Hematopoietic multipotent progenitor cell treated with erythropoietin and hydrocortisone succinate and interleukin-3 and kit ligand, for 6 days (in vitro differentiated cells): ENCODE results near the gene SLCO3A1.

Experiments used
- DNase-seq: peaks from one replicate; pipeline ENCODE4 v3.0.0-alpha.2; 2015

SLCO3A1 gene

GRCh38 chr15:91973481-91973880 is 120.0 kb downstream of the SLCO3A1 start:
- DNase-seq, result no peak

- DNase-seq, result no peak
These were observed 120.8 kb downstream of the SLCO3A1 start for GRCh38 chr15:91974321-91974720.

- no peak for DNase-seq
These were observed 121.9 kb downstream of the SLCO3A1 start for GRCh38 chr15:91975241-91975978.

DNA sequence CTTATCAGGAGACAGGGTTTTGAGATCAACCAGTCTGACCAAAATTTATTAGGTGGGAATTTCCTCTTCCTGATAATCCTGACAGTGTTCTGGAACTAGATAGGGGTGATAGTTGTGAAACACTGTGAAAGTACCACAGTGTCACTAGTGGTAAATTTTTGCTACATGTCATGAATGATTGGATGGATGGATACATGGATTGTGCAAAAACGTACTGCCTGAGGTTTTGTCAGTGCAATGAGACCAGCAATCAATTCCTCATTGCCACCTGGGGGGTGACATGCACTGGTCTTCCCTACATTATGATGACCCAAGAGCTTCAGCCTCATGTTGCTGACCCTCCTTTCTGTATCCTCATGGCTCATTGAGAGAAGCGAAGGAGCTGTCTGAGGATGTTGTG is 123.5 kb downstream of the SLCO3A1 start:
- DNase-seq, result no peak

- no peak for DNase-seq
These were observed 127.2 kb downstream of the SLCO3A1 start for GRCh38 chr15:91980502-91981267.

DNA sequence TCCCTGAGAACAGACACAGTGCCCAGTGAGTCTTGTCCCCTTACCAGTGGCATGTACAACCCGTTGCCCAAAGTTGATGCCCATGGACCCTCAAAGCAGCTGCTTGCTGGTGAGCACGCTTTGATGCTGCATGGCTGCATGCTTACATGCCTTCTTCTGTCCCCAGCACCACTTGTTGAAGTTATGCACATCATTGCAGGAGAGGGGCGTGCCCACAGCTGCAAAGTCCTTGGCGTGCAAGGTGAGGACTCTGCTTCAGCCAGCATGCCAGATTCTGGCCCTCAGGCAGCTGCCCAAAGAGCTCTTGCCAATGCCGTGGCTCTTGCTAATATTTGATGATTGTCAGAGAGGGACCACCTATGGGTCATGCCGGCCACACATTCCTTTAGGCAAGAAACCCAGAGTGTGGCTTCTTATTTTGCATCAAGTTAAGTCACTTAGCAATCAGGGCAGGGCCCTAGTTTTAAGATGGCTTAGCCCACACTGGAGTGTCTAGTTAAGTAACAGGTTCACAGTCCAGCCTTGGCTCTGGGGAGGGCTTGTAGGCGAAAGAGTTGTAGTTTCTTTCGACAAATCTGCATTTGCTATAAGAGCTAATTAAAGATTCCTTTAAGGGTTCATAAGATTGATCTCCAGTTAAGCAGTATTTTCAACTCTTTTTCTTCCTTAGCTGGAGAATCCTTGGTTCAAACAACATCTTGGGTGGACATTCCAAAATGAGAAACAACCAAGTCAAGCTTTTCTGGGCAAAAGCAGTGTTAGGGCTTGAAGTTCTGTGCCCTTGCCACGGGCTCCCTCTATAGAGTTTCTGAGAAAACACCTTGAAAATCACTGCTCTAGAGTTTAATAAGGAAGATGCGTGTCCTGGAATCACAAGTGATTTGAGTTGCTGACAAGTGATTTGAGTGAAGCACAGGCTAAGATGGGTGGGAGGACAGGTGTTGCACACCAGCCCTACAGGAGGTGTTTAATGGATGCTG is 128.6 kb downstream of the SLCO3A1 start:
- DNase-seq, result no peak

DNA sequence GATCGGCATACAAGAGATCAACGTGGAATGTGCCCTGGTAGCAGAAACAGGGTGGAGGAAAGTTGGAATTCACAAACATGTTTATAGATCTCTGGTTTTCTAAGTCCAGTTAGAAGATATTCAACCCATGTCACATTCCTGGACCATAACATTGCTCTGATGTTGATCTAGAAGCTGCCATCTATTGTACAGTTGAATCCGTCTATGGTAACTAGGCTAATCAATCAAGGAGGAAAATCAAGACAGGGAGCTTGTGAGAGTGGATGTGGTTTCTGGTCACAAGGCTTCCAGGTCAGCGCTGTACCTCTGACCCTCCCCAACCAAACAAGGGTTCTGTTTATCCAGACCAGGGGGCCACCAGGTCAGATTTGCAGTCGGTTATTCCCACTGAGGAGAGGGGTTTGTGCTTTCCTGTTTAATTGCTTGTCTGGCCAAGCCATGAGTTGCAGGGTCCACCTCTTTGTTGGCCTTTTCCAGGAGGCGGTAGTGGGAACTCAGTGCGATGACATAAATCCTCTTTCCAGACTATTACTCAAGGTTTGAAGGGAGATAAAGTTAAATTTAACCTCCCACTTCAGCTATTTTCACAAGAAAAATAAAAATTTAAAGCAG is 130.3 kb downstream of the SLCO3A1 start:
- no peak for DNase-seq

GRCh38 chr15:91985297-91985696 is 131.8 kb downstream of the SLCO3A1 start:
- DNase-seq, result no peak

DNA sequence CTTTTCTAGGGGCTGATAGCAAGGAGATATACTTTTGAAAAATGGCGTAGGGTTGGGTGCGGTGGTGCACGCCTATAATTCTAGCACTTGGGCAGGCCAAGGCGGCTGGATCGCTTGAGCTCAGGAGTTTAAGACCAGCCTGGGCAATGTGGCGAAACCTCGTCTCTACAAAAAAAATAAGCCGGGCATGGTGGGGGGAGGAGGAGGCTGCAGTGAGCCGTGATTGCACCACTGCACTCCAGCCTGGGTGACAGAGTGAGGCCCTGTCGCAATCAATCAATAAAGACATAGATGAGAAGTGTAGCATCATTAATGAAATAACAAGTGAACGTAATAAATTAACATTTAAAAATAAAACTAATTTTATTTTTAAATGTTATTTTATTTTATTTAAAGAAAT is 134.6 kb downstream of the SLCO3A1 start:
- no peak for DNase-seq

DNA sequence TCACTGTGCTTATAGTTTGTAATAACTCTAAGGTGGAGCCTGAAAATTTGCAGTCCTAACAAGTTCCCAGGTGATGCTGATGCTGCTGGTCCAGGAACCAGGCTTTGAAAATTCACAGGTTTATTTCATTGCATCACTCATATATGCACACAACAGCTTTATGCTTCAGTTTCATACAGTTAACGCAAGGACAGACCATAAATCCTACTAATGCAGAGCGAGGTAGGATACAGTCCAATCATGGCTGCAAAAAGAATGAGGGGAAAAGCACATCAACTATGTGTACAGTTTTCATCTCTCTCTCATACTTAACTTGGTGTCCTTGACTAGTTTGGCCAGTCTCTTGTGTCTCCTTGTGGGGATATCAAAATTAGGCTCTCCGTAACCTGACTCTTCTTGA is 135.1 kb downstream of the SLCO3A1 start:
- DNase-seq, result no peak

- DNase-seq, result no peak
These were observed 136.3 kb downstream of the SLCO3A1 start for GRCh38 chr15:91989821-91990220.

- DNase-seq, result peak; percentile 57
These were observed 139.4 kb downstream of the SLCO3A1 start for GRCh38 chr15:91992945-91993344.

GRCh38 chr15:91995146-91995545 is 141.6 kb downstream of the SLCO3A1 start:
- no peak for DNase-seq

- no peak for DNase-seq
These were observed 143.7 kb downstream of the SLCO3A1 start for GRCh38 chr15:91997163-91997562.

DNA sequence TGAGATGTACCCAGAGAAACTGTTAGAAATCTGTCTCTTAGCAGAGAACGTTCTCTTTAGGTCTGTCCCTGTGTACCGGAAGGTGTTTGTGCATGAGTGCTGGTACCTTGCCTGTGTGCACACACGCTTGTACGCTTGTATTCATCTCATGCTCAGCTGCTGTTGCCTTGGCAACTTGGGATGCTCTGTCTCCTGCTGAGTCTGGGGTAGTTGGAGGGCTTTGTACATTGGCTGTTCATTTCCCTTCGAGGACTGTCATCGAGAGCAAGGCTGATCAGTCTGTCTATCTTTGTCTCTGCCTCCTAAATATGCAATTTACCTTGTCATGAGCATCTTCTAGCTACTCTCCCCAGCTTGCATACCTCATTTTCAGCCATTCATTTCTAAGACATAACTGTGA is 147.2 kb downstream of the SLCO3A1 start:
- no peak for DNase-seq

GRCh38 chr15:92001307-92001706 is 147.8 kb downstream of the SLCO3A1 start:
- no peak for DNase-seq

GRCh38 chr15:92002666-92003065 is 149.2 kb downstream of the SLCO3A1 start:
- no peak for DNase-seq

DNA sequence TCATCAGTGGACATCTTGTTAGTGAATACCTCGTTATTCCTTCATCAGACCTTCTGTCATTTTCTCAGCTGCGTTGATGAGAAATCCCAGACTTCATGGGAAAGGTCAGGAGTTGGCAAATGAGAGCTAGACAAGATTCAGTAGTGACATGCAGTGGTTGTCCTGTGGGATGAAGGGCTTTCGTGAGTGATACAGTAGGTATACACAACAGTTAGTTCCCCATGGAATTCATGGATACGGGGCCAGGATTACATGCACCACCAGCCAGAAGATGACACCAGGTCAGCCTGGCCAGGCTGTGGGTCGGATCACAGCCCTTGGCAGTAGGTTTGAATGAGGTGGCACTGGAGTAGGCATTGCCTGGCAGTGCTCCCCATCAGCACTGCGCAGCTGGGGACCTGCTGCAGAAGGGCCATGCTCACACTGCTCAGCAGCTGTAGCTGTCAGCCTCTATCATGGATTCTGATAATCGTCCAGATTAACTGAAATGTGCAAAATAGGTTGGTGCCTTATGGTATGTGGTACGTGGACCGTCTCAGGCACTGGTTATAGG is 150.1 kb downstream of the SLCO3A1 start:
- no peak for DNase-seq

DNA sequence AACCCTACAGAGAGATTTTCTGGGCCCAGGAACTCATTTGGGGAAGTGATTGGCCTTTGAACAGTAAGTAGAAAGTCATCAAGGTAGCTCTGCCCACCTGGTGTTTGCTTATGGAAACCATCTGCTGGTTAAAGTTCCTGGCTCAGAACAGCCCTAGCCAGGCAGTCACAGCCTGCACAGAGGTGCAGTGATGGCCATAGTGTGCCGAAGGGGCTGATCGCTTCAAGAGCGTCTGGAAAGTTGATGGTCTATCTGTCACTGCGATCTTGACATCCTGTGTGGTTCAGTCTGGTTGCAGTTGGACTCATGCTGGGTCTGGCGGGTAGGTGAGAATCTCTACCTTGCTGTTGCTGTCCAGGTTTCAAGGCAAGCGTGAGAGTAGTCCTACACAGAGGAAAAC is 151.6 kb downstream of the SLCO3A1 start:
- no peak for DNase-seq

DNA sequence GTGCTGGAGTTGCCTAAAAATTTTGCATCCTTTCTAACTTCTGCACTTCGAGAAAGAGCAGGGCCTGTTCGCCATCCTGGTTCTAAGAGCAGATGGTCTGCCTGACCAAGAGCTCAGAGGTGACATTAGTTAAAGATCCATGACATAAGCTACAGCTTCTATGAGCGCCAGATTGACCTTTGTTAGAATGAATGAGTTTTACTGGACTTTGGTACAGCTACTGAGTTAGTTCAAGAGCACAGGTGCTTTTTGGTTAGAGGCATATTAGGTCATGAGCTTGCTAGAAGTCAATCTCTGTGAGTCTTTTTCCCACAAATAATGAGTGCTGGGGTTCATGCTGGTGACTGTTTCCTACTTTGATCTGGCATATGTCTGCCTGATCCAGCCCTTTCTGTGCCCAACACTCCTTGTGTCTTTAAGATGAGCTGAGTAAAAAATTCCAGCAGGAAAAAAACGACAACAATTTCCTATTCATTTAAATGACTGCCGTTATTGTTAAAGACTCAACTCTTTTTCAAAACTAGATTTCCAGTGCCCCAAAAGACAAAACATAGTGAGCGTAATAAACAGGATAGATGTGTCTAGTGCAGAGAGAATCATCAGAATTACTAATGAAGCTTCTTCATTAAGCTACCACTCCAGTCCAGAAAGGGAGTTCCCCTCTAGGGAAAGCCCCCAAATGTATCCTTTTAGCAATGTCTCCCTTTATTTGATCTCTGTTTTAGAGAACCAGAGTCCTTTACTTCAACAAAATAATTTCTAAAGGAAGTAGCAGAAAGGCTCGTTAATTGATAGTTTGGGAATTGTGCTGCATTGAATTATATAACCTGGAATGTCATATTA is 152.9 kb downstream of the SLCO3A1 start:
- no peak for DNase-seq

GRCh38 chr15:92009162-92009561 is 155.7 kb downstream of the SLCO3A1 start:
- DNase-seq, result no peak
